ENCODE data around the gene ATG9B.

Gene ATG9B

DNA sequence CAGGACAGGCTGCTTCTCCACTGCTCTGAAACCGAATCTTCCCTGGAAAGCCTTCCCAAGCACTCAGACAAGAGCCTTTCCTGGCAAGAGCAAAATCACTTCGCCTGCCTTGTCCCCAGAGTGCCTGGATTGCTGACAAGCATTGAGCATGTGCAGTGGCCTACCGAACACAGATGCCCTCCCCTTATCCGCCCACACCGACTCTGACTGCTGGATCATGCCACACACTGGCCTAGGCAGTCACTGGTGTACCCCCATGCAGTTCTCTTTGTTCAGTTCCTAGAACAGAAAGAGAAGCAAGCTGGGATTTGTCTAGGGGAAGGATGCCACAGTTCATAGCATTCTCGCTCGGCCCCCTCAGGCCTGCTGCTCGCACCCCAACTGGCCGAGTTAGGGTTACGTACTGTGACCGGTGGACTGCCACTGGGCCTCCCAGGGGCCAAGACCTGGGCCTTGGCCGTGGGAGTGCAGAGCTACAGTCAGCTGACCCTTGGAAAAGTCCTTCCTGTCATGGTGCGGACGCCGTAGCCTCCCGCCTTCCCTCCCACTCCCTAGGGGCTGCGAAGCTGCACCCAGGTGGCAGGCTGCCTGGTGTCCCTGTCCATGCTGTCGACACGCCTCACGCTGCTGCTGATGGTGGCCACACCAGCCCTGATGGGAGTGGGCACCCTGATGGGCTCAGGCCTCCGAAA is 10.9 kb upstream of the ATG9B start:
- H3K4me3 ChIP-seq (ENCODE audit: low read length, poor library complexity, severe bottlenecking): no peak overlapping the region
- no peak overlapping the region for H3K4me2 ChIP-seq (ENCODE audit: low read depth, low read length, poor library complexity, severe bottlenecking)
- H4K20me1 ChIP-seq (ENCODE audit: insufficient read depth, low read length, poor library complexity, severe bottlenecking): no peaks in the 10 kb centered on the region
- H3K79me2 ChIP-seq (ENCODE audit: insufficient read depth, low read length): no peaks in the 10 kb centered on the region
- TF ChIP-seq, protein P1, sequence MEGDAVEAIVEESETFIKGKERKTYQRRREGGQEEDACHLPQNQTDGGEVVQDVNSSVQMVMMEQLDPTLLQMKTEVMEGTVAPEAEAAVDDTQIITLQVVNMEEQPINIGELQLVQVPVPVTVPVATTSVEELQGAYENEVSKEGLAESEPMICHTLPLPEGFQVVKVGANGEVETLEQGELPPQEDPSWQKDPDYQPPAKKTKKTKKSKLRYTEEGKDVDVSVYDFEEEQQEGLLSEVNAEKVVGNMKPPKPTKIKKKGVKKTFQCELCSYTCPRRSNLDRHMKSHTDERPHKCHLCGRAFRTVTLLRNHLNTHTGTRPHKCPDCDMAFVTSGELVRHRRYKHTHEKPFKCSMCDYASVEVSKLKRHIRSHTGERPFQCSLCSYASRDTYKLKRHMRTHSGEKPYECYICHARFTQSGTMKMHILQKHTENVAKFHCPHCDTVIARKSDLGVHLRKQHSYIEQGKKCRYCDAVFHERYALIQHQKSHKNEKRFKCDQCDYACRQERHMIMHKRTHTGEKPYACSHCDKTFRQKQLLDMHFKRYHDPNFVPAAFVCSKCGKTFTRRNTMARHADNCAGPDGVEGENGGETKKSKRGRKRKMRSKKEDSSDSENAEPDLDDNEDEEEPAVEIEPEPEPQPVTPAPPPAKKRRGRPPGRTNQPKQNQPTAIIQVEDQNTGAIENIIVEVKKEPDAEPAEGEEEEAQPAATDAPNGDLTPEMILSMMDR (conservative IDR thresholded peaks at IDR 0.05; ENCODE audit: low read length): no peak
- no peak for TF ChIP-seq EZH2phosphoT487 (IDR thresholded peaks at IDR 0.05; ENCODE audit: borderline replicate concordance)
- H3K27me3 ChIP-seq (ENCODE audit: insufficient read depth, low read length, poor library complexity, severe bottlenecking): no peaks in the 10 kb centered on the region
- H3K9ac ChIP-seq (ENCODE audit: low read depth, low read length, poor library complexity, severe bottlenecking): no peak overlapping the region
- no peaks in the 10 kb centered on the region for H3K9me2 ChIP-seq (replicated peaks; ENCODE audit: low read depth, low read length)
- no peaks in the 10 kb centered on the region for H3K36me3 ChIP-seq (ENCODE audit: insufficient read depth, low read length)
- peaks cover 22% of the 10 kb centered on the region for H3K4me1 ChIP-seq (ENCODE audit: insufficient read depth, low read length, poor library complexity, severe bottlenecking)
- H3K9me3 ChIP-seq (ENCODE audit: insufficient read depth, low read depth, low read length): no peaks in the 10 kb centered on the region
- no peak overlapping the region for H2AFZ ChIP-seq (ENCODE audit: low read length)
- H3F3A ChIP-seq (ENCODE audit: low read depth): peaks cover 2% of the 10 kb centered on the region; the same call in 1 of the 2 replicates

DNA sequence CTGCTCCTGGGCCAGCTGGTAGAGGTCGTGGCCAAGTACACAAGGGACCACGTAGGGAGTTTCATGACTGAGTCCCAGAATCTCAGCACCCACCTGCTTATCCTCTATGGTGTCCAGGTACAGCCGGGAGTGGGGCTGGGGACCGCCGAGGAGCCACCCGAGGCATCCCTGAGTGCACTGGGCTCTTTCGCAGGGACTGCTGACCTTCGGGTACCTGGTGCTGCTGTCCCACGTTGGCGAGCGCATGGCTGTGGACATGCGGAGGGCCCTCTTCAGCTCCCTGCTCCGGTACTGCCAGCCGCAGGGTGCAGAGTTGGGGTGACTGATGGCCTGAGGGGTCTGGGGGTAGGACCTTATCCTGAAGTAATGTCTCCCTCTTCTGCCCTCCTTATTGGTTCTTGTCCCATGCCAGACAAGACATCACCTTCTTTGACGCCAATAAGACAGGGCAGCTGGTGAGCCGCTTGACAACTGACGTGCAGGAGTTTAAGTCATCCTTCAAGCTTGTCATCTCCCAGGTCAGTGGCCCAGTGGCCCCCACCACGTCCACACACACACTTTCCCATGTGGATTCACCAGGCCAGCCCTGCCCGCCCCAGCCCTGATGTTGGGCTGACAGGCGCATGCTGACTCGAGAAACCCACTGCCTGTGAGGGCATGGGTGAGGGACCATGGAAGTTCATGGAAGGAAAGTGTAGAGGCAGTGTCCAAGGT is 10.2 kb upstream of the ATG9B start:
- H3K36me3 ChIP-seq (ENCODE audit: insufficient read depth, low read length): no peaks in the 10 kb centered on the region
- no peak overlapping the region for H2AFZ ChIP-seq (ENCODE audit: low read length)

DNA sequence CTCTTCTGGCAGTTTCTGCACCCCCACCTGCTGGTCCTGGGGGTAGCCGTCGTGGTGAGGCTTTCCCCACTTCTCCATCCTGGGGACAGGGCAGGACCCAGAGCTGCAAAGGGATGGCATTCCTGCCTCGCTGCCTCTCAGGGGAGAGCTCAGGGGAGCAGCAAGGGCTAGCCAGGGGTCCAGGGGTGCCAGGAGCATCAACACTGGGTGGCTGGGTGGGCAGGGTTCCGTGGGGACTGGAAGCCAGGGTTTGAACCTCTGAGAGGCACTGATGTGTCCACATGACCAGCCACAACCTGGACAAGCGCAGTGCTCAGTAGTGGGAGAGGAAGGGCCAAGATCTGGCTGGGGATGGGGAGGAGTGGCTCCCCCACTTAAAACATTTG is 9.6 kb upstream of the ATG9B start:
- Histone ChIP-seq H2AFZ (ENCODE audit: low read length) (no peak overlapping the region), H3K36me3 (ENCODE audit: insufficient read depth, low read length) (no peaks in the 10 kb centered on the region), H3K4me3 (ENCODE audit: low read length, poor library complexity, severe bottlenecking) (no peak overlapping the region), H3K4me1 (ENCODE audit: insufficient read depth, low read length, poor library complexity, severe bottlenecking) (peaks cover 16% of the 10 kb centered on the region), H3K4me2 (ENCODE audit: low read depth, low read length, poor library complexity, severe bottlenecking) (no peak overlapping the region), H3F3A (ENCODE audit: low read depth) (no peaks in the 10 kb centered on the region), H3K9me3 (ENCODE audit: insufficient read depth, low read depth, low read length) (no peaks in the 10 kb centered on the region), H3K9ac (ENCODE audit: low read depth, low read length, poor library complexity, severe bottlenecking) (no peak overlapping the region), H4K20me1 (ENCODE audit: insufficient read depth, low read length, poor library complexity, severe bottlenecking) (no peaks in the 10 kb centered on the region), H3K27me3 (ENCODE audit: insufficient read depth, low read length, poor library complexity, severe bottlenecking) (no peaks in the 10 kb centered on the region), H3K79me2 (ENCODE audit: insufficient read depth, low read length) (peaks cover 4% of the 10 kb centered on the region; the same call in 1 of the 2 replicates), H3K9me2 (replicated peaks; ENCODE audit: low read depth, low read length) (no peaks in the 10 kb centered on the region)
- TF ChIP-seq EZH2phosphoT487 (IDR thresholded peaks at IDR 0.05; ENCODE audit: borderline replicate concordance): no peak
- TF ChIP-seq, protein P1 (conservative IDR thresholded peaks at IDR 0.05; ENCODE audit: low read length): no peak

More for the DNA sequence above, 10.2 kb upstream of the ATG9B start:
- Histone ChIP-seq H3K9me3 (ENCODE audit: insufficient read depth, low read depth, low read length) (no peaks in the 10 kb centered on the region), H3K27me3 (ENCODE audit: insufficient read depth, low read length, poor library complexity, severe bottlenecking) (no peaks in the 10 kb centered on the region), H4K20me1 (ENCODE audit: insufficient read depth, low read length, poor library complexity, severe bottlenecking) (no peaks in the 10 kb centered on the region), H3K4me3 (ENCODE audit: low read length, poor library complexity, severe bottlenecking) (no peak overlapping the region), H3K9me2 (replicated peaks; ENCODE audit: low read depth, low read length) (no peaks in the 10 kb centered on the region), H3K4me2 (ENCODE audit: low read depth, low read length, poor library complexity, severe bottlenecking) (no peak overlapping the region), H3F3A (ENCODE audit: low read depth) (peaks cover under 1% of the 10 kb centered on the region; the same call in 1 of the 2 replicates), H3K9ac (ENCODE audit: low read depth, low read length, poor library complexity, severe bottlenecking) (no peak overlapping the region), H3K4me1 (ENCODE audit: insufficient read depth, low read length, poor library complexity, severe bottlenecking) (peaks cover 17% of the 10 kb centered on the region), H3K79me2 (ENCODE audit: insufficient read depth, low read length) (no peaks in the 10 kb centered on the region)
- TF ChIP-seq, protein P1 (conservative IDR thresholded peaks at IDR 0.05; ENCODE audit: low read length): no peak
- TF ChIP-seq EZH2phosphoT487 (IDR thresholded peaks at IDR 0.05; ENCODE audit: borderline replicate concordance): no peak
